ENCODE measurements around the gene ABL1.

Gene ABL1

GRCh38 chr9:130839132-130840111 is 4.4 kb downstream of the ABL1 start:
- TF ChIP-seq GATA2 (IDR thresholded peaks at IDR 0.05; ENCODE audit: low read depth, low read length) (no peak), GATA3 (IDR thresholded peaks at IDR 0.05; ENCODE audit: low read depth, low read length) (no peak)

- TF ChIP-seq GATA3 (IDR thresholded peaks at IDR 0.05; ENCODE audit: low read depth, low read length), result no peak
- TF ChIP-seq GATA2 (IDR thresholded peaks at IDR 0.05; ENCODE audit: low read depth, low read length), result no peak
These were observed 7.5 kb downstream of the ABL1 start for GRCh38 chr9:130842545-130842944.

- TF ChIP-seq GATA2 (IDR thresholded peaks at IDR 0.05; ENCODE audit: low read depth, low read length), result no peak
- no peak for TF ChIP-seq GATA3 (IDR thresholded peaks at IDR 0.05; ENCODE audit: low read depth, low read length)
These were observed 8.2 kb downstream of the ABL1 start for GRCh38 chr9:130843049-130843908.

GRCh38 chr9:130844044-130844451 is 9.0 kb downstream of the ABL1 start:
- TF ChIP-seq GATA3 (IDR thresholded peaks at IDR 0.05; ENCODE audit: low read depth, low read length) (no peak), GATA2 (IDR thresholded peaks at IDR 0.05; ENCODE audit: low read depth, low read length) (no peak)

GRCh38 chr9:130845254-130845653 is 10.2 kb downstream of the ABL1 start:
- TF ChIP-seq GATA3 (IDR thresholded peaks at IDR 0.05; ENCODE audit: low read depth, low read length) (no peak), GATA2 (IDR thresholded peaks at IDR 0.05; ENCODE audit: low read depth, low read length) (no peak)

GRCh38 chr9:130845901-130846481 is 10.9 kb downstream of the ABL1 start:
- TF ChIP-seq GATA3 (IDR thresholded peaks at IDR 0.05; ENCODE audit: low read depth, low read length) (no peak), GATA2 (IDR thresholded peaks at IDR 0.05; ENCODE audit: low read depth, low read length) (no peak)

- TF ChIP-seq GATA3 (IDR thresholded peaks at IDR 0.05; ENCODE audit: low read depth, low read length) (no peak), GATA2 (IDR thresholded peaks at IDR 0.05; ENCODE audit: low read depth, low read length) (no peak)
These were observed 11.6 kb downstream of the ABL1 start for GRCh38 chr9:130846487-130847305.

GRCh38 chr9:130847306-130848217 is 12.5 kb downstream of the ABL1 start:
- no peak for TF ChIP-seq GATA2 (IDR thresholded peaks at IDR 0.05; ENCODE audit: low read depth, low read length)
- TF ChIP-seq GATA3 (IDR thresholded peaks at IDR 0.05; ENCODE audit: low read depth, low read length), result no peak

GRCh38 chr9:130849356-130849755 is 14.3 kb downstream of the ABL1 start:
- no peak for TF ChIP-seq GATA2 (IDR thresholded peaks at IDR 0.05; ENCODE audit: low read depth, low read length)
- no peak for TF ChIP-seq GATA3 (IDR thresholded peaks at IDR 0.05; ENCODE audit: low read depth, low read length)

GRCh38 chr9:130852801-130853200 is 17.7 kb downstream of the ABL1 start:
- TF ChIP-seq GATA3 (IDR thresholded peaks at IDR 0.05; ENCODE audit: low read depth, low read length) (no peak), GATA2 (IDR thresholded peaks at IDR 0.05; ENCODE audit: low read depth, low read length) (no peak)

- no peak for TF ChIP-seq GATA3 (IDR thresholded peaks at IDR 0.05; ENCODE audit: low read depth, low read length)
These were observed 19.0 kb downstream of the ABL1 start for GRCh38 chr9:130854092-130854491.

GRCh38 chr9:130854835-130855234 is 19.8 kb downstream of the ABL1 start:
- TF ChIP-seq GATA2 (IDR thresholded peaks at IDR 0.05; ENCODE audit: low read depth, low read length) (no peak), GATA3 (IDR thresholded peaks at IDR 0.05; ENCODE audit: low read depth, low read length) (no peak)
